GM12872 (cell line): ENCODE measurements around the gene BUD23.

Experiments used
- TF ChIP-seq, protein P1 (sequence below): IDR thresholded peaks from 3 replicates; pipeline ENCODE4 v1.5.1; 2011; ENCODE audit warnings: low read depth, mild to moderate bottlenecking, low read length, moderate library complexity; ENCODE audit not compliant: insufficient read depth

The BUD23 gene

DNA sequence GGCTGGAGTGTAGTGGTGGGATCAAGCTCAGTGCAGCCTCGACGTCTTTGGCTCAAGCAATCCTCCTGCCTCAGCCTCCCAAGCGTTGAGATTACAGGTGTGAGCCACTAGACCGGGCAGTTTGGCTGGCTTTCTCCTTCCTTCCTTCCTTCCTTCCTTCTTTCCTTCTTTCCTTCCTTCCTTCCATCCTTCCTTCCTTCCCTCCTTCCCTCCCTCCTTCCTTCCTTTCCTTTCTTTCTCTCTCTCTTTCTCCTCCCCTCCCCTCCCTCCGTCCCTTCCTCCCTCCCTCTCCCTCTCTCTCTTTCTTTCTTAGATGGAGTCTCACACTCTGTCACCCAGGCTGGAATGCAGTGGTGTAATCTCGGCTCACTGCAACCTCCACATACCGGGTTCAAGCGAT lies 23.4 kb upstream of the BUD23 start:
- TF ChIP-seq, protein P1, sequence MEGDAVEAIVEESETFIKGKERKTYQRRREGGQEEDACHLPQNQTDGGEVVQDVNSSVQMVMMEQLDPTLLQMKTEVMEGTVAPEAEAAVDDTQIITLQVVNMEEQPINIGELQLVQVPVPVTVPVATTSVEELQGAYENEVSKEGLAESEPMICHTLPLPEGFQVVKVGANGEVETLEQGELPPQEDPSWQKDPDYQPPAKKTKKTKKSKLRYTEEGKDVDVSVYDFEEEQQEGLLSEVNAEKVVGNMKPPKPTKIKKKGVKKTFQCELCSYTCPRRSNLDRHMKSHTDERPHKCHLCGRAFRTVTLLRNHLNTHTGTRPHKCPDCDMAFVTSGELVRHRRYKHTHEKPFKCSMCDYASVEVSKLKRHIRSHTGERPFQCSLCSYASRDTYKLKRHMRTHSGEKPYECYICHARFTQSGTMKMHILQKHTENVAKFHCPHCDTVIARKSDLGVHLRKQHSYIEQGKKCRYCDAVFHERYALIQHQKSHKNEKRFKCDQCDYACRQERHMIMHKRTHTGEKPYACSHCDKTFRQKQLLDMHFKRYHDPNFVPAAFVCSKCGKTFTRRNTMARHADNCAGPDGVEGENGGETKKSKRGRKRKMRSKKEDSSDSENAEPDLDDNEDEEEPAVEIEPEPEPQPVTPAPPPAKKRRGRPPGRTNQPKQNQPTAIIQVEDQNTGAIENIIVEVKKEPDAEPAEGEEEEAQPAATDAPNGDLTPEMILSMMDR, result no peak

DNA sequence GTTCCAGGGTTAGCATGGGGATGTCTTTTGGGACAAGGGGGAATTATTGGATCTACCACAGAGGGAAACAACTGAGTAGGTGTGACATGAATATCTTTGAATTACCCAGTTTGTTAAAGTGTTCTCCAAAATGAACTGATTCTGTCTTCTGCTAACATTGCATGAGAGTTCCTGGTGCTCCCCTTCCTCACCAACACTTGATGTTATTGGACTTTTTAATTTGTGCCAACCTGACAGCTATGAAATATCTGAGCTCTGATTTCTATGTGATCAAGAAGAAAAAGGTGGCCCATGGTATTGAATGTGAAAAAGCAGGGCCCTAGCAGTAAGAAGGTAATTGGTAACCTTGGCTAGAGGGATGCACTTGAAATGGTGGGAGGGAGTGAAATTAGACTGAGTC lies 20.4 kb upstream of the BUD23 start:
- TF ChIP-seq, protein P1, result no peak

DNA sequence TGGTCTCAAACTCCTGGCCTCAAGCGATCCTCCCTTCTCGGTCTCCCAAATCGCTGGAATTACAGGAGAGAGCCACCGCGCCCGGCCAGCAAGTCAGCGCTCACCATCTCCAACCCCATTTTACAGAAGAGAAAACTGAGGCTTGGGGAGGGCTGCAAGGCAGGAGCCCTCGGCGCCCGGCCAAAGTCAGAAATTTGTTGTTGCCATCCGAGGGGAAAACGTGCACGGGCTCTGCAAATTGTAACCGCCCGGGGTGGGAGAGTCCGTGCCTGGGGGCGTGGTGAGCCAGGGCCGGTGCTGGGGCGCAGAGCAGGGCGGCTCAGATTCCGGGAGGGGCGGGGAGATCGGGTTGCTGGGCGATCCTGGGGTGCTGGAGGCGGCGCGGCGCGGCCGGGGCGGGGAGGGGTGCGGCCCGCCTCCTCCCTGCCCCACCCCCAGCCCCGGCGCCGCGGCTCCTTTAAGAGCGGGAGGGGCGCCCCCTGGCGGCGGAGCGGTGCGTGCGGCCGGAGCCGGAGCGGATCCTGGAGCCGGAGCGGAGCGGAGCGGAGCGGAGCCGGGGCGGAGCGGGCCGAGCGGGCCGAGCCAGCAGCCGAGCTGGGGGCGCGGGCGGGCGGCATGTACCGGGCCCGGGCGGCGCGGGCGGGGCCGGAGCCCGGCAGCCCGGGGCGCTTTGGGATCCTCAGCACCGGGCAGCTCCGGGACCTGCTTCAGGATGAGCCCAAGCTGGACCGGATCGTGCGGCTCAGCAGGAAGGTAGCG lies 15.9 kb upstream of the BUD23 start, which contains the start of gene VPS37D:
Gene VPS37D (plus strand): TSS at position 488 of the 759 bp plus-strand sequence. CDS start 128 bp downstream, at position 616.
- TF ChIP-seq, protein P1, result peak; percentile 70; the same call in 2 of the 3 replicates

DNA sequence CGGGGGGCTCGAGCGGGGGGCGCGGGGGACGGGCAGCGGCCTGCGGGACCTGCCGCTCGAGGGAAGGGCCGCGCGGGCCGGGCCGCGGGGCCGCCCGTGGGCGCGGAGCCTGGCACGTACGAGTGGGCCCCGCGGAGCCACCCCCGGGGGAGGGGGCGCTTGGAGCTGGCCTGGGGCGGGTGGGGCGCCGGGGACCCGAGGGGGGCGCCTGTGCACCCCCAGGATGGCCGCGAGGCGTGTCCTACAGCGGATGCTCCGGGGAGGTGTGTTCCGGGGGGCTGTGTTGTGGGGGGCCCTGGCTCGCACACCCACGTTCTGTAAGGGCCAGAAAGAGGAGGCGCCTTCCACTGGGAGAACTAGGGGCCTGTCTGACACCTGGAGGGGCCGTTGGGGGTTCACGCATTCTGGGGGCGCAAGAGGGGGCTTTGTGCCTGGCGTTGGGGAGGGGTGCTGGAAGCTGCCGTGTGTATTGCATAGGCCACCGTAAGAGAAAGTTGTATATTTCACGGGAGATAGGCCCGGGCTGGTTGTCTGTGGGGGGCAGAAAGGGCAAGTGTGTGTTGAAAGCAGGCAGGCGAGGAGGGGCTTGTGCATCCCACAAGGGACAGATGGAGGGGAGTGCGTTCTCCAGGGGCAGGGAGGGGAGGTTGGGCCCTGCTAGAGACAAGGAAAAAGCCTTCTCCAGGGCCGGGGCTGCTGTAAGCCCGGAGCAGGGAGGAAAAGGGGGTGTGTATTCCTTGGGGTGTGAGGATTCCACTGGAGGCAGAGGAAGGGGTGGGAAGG lies 15.1 kb upstream of the BUD23 start:
- TF ChIP-seq, protein P1, result no peak

DNA sequence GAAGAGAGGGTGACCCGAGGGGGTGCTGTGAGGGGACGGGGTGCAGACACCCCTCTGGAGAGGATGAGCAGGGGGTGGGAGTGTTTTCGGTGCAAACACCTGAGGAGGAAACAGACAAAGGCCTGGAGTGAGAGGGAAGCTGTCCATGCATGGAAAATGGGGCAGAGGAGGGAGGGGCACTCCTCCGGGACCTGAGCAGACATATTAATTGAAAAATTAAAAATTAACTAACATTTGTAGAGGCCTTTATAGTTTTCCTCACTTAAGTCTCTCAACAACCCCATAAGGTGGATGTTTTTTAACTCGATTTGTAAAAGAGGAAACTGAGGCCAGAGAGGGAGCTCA lies 14.5 kb upstream of the BUD23 start:
- TF ChIP-seq, protein P1, result no peak

DNA sequence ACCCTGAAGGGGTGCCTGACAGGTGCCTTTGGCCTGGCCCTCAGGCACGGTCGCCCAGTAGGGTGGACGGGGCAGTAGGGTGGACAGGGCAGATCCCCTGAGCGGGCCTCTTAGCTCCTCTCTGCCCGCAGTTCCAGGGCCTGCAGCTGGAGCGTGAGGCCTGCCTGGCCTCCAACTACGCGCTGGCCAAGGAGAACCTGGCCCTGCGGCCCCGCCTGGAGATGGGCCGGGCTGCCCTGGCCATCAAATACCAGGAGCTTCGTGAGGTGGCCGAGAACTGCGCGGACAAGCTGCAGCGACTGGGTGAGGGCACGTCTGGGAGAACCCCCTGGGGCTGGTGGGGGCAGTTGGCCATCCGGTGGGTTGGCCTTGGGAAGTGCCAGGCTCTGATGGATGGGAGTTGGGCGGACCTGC lies 14.1 kb upstream of the BUD23 start:
- TF ChIP-seq, protein P1, result no peak

DNA sequence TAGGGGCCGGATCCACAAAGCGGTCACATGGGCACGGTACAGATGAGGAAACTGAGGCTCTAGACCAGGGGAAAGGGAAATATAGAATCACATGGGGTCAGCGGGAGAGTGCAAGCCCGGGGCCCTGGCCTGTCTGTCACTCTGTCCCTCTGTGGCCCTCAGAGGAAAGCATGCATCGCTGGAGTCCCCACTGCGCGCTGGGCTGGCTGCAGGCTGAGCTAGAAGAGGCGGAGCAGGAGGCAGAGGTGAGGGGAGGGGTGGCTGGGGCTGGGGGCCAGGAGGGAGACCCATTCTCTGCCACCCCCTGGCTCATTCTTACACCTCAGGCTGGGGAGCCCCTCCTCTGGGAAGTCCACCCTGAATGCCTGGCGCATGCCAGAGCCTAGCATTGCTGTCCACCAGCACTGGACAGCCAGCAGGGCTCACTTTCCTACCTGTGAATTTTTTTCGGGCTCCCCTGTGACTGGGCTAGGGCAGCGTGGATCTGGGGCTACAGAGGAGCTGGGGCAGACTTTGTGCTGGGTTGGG lies 13.5 kb upstream of the BUD23 start:
- TF ChIP-seq, protein P1, result no peak
